Breast epithelium (tissue), 4 donors: ENCODE data around the gene CMTM4. TPM values are rescaled to one million over a fixed set of nuclear protein-coding genes. Genes with fewer than 3 reads are reported as not detected.

Experiments
- DNase-seq, 2 donors: peaks; one replicate each; pipeline ENCODE4 v3.0.0-alpha.2; 2019; ENCODE audit warnings: low spot score in 2 of 2
- H3K27ac ChIP-seq, 2 donors: fragments of 200-600 bp; sonication (generic) in 1 of 2; one replicate each; pipeline ENCODE4 v1.5.1; 2016 to 2019; ENCODE audit warnings: mild to moderate bottlenecking in 1 of 2
- H3K27me3 ChIP-seq, 2 donors: fragments of 200-600 bp; sonication (generic) in 1 of 2; one replicate each; pipeline versions ENCODE4 v1.5.1 to v1.6.0; 2017 to 2019; ENCODE audit warnings: control low read depth in 1 of 2, mild to moderate bottlenecking in 1 of 2
- H3K36me3 ChIP-seq: fragments of 200-600 bp; one replicate; pipeline ENCODE4 v1.5.1; 2019
- H3K4me1 ChIP-seq, 2 donors: fragments of 200-600 bp; sonication (generic); one replicate each; pipeline ENCODE4 v1.5.1; 2016 to 2019; ENCODE audit warnings: control low read depth in 1 of 2
- H3K4me3 ChIP-seq, 3 donors: fragments of 200-600 bp; sonication (generic); 1 replicate in 2 of 3; 2 replicates in 1 of 3; pipeline ENCODE4 v1.5.1; 2016 to 2019; ENCODE audit warnings: mild to moderate bottlenecking in 3 of 3, moderate library complexity in 2 of 3
- H3K9me3 ChIP-seq, 2 donors: fragments of 200-600 bp; sonication (generic) in 1 of 2; one replicate each; pipeline ENCODE4 v1.5.1; 2016 to 2019; ENCODE audit warnings: control low read depth in 1 of 2
- POLR2A ChIP-seq: fragments of 450-650 bp; IDR thresholded peaks from one replicate; pipeline ENCODE4 v1.6.1; 2016; ENCODE audit warnings: antibody characterized with exemption, mild to moderate bottlenecking, moderate library complexity
- POLR2AphosphoS5 ChIP-seq, 3 donors: sonication (generic); formaldehyde crosslinking; IDR thresholded peaks; one replicate each; pipeline ENCODE4 v1.6.1; 2017; ENCODE audit warnings: antibody characterized with exemption in 3 of 3
- intact Hi-C: fragments of 100-400 bp; cut with DNase I; formaldehyde crosslinking; loops from one replicate; pipeline ENCODE4 v1.15.1; 2023; ENCODE audit warnings: low total_unique reads
- total RNA-seq, 3 donors: library from RNA; depleted of rRNA; stranded (reverse); fragments of >200 nt; gene quantifications; one replicate each; pipeline ENCODE4 v1.1.0, GENCODE V29; 2016
- TF ChIP-seq, protein P1 (sequence below), 3 donors: fragments of 450-650 bp; IDR thresholded peaks; one replicate each; pipeline ENCODE4 v1.5.1; 2016 to 2017; ENCODE audit warnings: antibody characterized with exemption in 3 of 3, mild to moderate bottlenecking in 3 of 3, moderate library complexity in 3 of 3

Gene CMTM4
- total RNA-seq, 3 donors from 2014 or later, result 12.5 to 35.4 (median 33.7) TPM

DNA sequence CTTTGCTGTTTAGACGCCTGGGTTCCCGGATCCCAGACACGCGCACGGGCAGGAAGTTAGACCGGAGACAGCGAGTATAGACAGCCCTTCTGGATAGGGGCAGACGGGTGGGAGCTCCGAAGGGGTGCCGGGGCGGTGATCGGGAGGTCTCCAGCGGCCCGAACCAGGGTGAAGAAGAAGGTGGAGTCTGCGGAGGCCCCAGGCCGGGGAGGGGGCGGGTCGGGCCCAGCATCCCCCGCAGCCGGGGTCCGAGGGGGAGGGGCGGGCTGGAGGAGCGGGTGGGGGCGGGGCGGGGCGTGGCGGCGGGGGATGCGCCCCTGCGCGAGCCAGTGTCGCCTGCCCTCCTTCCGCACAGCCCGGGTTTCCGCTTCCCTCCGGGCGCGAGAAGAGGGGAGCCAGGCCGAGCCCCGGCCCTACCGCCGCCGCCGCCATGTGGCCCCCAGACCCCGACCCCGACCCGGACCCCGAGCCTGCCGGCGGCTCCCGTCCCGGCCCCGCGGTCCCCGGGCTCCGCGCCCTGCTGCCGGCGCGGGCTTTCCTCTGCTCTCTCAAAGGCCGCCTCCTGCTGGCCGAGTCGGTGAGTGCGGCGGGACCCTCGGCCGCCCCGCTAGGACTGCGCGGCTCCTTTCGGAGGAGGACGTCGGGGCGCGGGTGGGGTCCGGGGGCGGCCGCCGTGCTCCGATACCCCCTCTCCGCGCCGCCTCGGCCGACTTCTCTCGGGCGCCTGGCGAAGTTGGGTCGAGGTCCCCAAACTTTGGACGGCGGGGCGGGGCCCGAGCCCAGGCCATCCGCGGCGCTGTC is 92.0 kb downstream of the CMTM4 start, which contains the start of gene CMTM3:
CMTM3 (plus strand) TSS at position 329 of the 801 bp plus-strand sequence; CDS start at position 431, 102 bp downstream.
- peak within 1 kb of the TSS; percentile 76 to 91 (median 84) for H3K4me3 ChIP-seq
- no peaks in the 10 kb centered on the region for H3K27me3 ChIP-seq
- H3K36me3 ChIP-seq, result no peaks in the 10 kb centered on the region
- H3K4me1 ChIP-seq, result peaks cover 3 to 14% of the 10 kb centered on the region in 2 donors
- H3K9me3 ChIP-seq, result no peaks in the 10 kb centered on the region
- peak within 1 kb of the TSS; percentile 87 to 92 for H3K27ac ChIP-seq
- TF ChIP-seq, protein P1, sequence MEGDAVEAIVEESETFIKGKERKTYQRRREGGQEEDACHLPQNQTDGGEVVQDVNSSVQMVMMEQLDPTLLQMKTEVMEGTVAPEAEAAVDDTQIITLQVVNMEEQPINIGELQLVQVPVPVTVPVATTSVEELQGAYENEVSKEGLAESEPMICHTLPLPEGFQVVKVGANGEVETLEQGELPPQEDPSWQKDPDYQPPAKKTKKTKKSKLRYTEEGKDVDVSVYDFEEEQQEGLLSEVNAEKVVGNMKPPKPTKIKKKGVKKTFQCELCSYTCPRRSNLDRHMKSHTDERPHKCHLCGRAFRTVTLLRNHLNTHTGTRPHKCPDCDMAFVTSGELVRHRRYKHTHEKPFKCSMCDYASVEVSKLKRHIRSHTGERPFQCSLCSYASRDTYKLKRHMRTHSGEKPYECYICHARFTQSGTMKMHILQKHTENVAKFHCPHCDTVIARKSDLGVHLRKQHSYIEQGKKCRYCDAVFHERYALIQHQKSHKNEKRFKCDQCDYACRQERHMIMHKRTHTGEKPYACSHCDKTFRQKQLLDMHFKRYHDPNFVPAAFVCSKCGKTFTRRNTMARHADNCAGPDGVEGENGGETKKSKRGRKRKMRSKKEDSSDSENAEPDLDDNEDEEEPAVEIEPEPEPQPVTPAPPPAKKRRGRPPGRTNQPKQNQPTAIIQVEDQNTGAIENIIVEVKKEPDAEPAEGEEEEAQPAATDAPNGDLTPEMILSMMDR (IDR thresholded peaks at IDR 0.05), result peak; percentile 64 to 74 (median 65)
- no peak for TF ChIP-seq POLR2AphosphoS5 (IDR thresholded peaks at IDR 0.05)
- intact Hi-C loops, result loop anchor here (5.0 kb wide), 1 partner anchor 432 kb away; no protein-coding TSS in a partner anchor
- DNase-seq, result no peak

DNA sequence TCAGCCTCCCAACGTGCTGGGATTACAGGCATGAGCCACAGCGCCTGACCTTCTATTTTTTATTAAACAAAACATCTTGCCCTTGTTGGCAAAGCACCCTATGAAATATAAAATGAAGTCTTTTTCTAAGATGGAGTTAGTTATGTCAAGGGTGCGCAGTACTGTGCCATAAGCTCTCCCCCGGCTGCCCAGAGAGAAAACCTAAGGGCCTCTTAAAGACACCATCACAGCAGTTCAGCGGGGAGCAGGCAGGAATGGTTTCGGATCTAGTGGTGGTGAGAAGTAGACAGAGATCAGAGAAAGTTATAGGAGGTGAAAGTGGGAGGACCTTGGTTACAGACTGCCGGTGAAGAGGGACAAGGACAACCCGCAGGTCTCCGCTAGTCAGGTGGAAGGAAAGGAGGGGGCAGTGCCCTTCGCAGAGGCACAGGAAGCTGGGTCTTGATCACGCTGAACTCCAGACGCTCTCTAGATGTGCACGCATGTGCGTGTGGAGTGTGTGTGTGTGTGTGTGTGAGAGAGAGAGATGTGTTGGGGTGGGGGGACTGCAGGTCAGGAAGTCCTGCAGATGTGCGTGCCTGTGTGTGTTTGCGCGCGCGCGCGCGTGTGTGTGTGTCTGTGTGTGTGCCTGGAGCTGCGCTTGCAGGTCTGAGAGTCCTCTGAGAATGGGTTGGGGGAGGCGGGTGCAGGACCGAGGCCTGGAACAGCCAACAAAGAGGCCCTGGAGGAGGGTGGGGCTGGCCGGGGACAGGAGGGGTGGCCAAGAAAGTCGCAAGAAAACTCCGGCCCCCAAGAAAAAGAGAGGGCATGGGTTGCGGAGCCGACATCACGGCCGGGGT is 92.8 kb downstream of the CMTM4 start:
- no peak for TF ChIP-seq POLR2AphosphoS5 (IDR thresholded peaks at IDR 0.05)
- peak in 1 of 2 donors; percentile 50 for DNase-seq
- Histone ChIP-seq H3K27me3 (no peaks in the 10 kb centered on the region), H3K36me3 (no peaks in the 10 kb centered on the region), H3K9me3 (no peaks in the 10 kb centered on the region), H3K4me3 (peak overlapping the region; percentile 76 to 91 (median 84)), H3K27ac (peak overlapping the region; percentile 87 to 92), H3K4me1 (peaks cover under 1 to 8% of the 10 kb centered on the region in 2 donors)
- intact Hi-C loops, result no loop called here

DNA sequence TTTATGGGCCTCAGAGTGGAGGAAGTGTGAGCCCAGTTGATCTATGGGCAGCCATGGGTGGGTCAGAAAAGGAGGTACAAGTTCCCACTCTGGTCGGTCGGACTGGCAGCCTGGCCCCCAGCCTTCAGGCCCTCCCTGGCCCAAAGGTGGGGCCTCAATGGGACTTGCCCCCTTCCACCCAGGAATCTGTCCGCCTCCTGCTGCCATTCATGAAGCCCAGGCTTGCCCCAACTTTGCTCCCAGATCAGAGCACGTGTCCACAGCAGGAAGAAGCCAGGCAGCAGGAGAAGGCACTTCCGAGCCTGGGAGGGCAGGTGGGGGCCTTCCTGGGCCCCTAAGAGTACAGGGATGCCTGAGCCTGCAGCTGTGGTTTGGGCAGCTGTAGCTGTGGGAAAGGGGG is 95.1 kb downstream of the CMTM4 start:
- peaks cover 0 to 8% of the 10 kb centered on the region in 2 donors for H3K4me1 ChIP-seq
- intact Hi-C loops, result no loop called here
- no peaks in the 10 kb centered on the region for H3K27me3 ChIP-seq
- H3K36me3 ChIP-seq, result no peaks in the 10 kb centered on the region
- H3K9me3 ChIP-seq, result no peaks in the 10 kb centered on the region
- no peak overlapping the region for H3K4me3 ChIP-seq
- no peak for TF ChIP-seq POLR2AphosphoS5 (IDR thresholded peaks at IDR 0.05)
- TF ChIP-seq, protein P1 (IDR thresholded peaks at IDR 0.05), result no peak
- TF ChIP-seq POLR2A, result no peak
- DNase-seq, result no peak
- no peak overlapping the region for H3K27ac ChIP-seq

DNA sequence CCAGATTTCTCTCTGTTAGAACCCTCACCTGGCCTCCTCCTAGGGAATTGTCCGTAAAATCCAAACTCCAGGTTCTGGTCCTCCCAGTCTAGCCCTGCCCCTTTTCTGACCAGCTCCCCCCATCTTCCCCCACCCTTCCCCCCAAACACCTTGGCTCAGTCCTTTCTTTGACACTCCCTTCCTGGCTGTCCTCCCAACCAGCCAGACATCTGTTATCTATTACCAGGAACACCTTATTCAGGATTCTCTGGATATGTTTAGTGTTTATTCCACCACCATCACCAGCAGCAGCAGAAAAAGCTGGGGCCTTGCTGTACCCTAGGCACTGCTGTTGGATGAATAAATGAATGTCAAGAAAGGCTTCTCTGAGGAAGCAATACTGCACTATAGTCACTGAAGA is 96.1 kb downstream of the CMTM4 start:
- Histone ChIP-seq H3K9me3 (no peaks in the 10 kb centered on the region), H3K27ac (no peak overlapping the region), H3K36me3 (no peaks in the 10 kb centered on the region), H3K27me3 (no peaks in the 10 kb centered on the region), H3K4me1 (peaks cover 0 to under 1% of the 10 kb centered on the region in 2 donors), H3K4me3 (no peak overlapping the region)
- TF ChIP-seq POLR2A, result no peak
- TF ChIP-seq, protein P1 (IDR thresholded peaks at IDR 0.05), result no peak
- no peak for TF ChIP-seq POLR2AphosphoS5 (IDR thresholded peaks at IDR 0.05)
- DNase-seq, result no peak
- intact Hi-C loops, result no loop called here

DNA sequence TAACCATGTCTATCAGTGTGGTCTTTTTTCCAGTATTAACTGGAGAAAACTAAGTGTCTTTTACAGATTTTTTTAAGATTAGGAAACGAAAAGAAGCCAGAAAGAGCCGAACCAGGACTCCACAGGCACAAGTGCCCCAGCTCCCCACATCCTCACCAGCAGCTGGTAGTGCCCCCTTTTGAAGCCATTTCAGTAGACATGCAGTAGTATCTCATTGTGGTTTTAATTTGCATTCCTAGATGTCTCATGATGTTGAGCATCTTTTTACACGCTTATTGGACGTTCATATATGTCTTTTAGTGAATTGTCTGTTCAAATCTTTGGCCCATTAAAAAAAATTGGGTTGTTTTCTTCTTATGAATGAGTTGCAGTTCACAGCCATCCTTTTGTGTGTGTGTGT is 96.8 kb downstream of the CMTM4 start:
- Histone ChIP-seq H3K27ac (no peak overlapping the region), H3K4me1 (no peaks in the 10 kb centered on the region), H3K4me3 (no peak overlapping the region), H3K27me3 (no peaks in the 10 kb centered on the region), H3K9me3 (no peaks in the 10 kb centered on the region), H3K36me3 (no peaks in the 10 kb centered on the region)
- intact Hi-C loops, result no loop called here
- no peak for DNase-seq
- TF ChIP-seq POLR2A, result no peak
- TF ChIP-seq, protein P1 (IDR thresholded peaks at IDR 0.05), result no peak
- no peak for TF ChIP-seq POLR2AphosphoS5 (IDR thresholded peaks at IDR 0.05)
